H9 (cell line): Measurements from ENCODE around the gene PPM1N. TPM values are rescaled to one million over a fixed set of nuclear protein-coding genes. Genes with fewer than 3 reads are reported as not detected.

Source experiments
- DNase-seq: peaks from one replicate; pipeline ENCODE4 v3.0.0-alpha.2; 2017
- H2AFZ ChIP-seq: one replicate; pipeline ENCODE4 v1.6.1; 2013; ENCODE audit warnings: mild to moderate bottlenecking, low read length, control low read depth, moderate library complexity
- H2AK5ac ChIP-seq: 2 replicates; pipeline ENCODE4 v1.6.1; 2013; ENCODE audit warnings: low read length, control low read depth, mixed read lengths; ENCODE audit not compliant: insufficient read length
- H2BK120ac ChIP-seq: one replicate; pipeline ENCODE4 v1.6.1; 2013; ENCODE audit warnings: low read depth, mild to moderate bottlenecking, low read length, control low read depth, inconsistent platforms; ENCODE audit not compliant: poor library complexity, severe bottlenecking
- H2BK12ac ChIP-seq: 2 replicates; pipeline ENCODE4 v1.6.1; 2013; ENCODE audit warnings: low read length, control low read depth, mixed read lengths, low read depth; ENCODE audit not compliant: insufficient read length
- H2BK15ac ChIP-seq: 2 replicates; pipeline ENCODE4 v1.6.1; 2013; ENCODE audit warnings: low read depth, low read length, control low read depth
- H2BK20ac ChIP-seq: one replicate; pipeline ENCODE4 v1.6.1; 2013; ENCODE audit warnings: low read depth, mild to moderate bottlenecking, low read length, control low read depth, inconsistent platforms; ENCODE audit not compliant: poor library complexity, severe bottlenecking
- H2BK5ac ChIP-seq: 2 replicates; pipeline ENCODE4 v1.6.1; 2013; ENCODE audit warnings: low read length, control low read depth, mixed read lengths; ENCODE audit not compliant: insufficient read length
- H3K14ac ChIP-seq: 2 replicates; pipeline ENCODE4 v1.6.1; 2013; ENCODE audit warnings: low read length, control low read depth; ENCODE audit not compliant: insufficient read depth
- H3K18ac ChIP-seq: 2 replicates; pipeline ENCODE4 v1.6.1; 2013; ENCODE audit warnings: low read depth, mild to moderate bottlenecking, mixed read lengths, low read length, control low read depth; ENCODE audit not compliant: insufficient read length
- H3K23ac ChIP-seq: 2 replicates; pipeline ENCODE4 v1.6.1; 2013; ENCODE audit warnings: low read length, control low read depth, mixed read lengths, low read depth; ENCODE audit not compliant: insufficient read length
- H3K23me2 ChIP-seq: 2 replicates; pipeline ENCODE4 v1.6.1; 2013; ENCODE audit warnings: low read depth, mild to moderate bottlenecking, mixed read lengths, low read length, control low read depth; ENCODE audit not compliant: insufficient read length, poor library complexity, severe bottlenecking
- H3K27ac ChIP-seq: 2 replicates; pipeline ENCODE4 v1.5.1; 2013; ENCODE audit warnings: low read length, control low read depth, mixed read lengths, low read depth; ENCODE audit not compliant: insufficient read length
- H3K27me3 ChIP-seq: 2 replicates; pipeline ENCODE4 v1.6.1; 2013; ENCODE audit warnings: low read length, control low read depth, inconsistent platforms; ENCODE audit not compliant: insufficient read depth
- H3K4ac ChIP-seq: 2 replicates; pipeline ENCODE4 v1.6.1; 2013; ENCODE audit warnings: low read depth, mild to moderate bottlenecking, control low read depth, inconsistent platforms, low read length, moderate library complexity
- H3K4me1 ChIP-seq: 2 replicates; pipeline ENCODE4 v1.6.1; 2013; ENCODE audit warnings: low read length, control low read depth, inconsistent platforms; ENCODE audit not compliant: insufficient read depth
- H3K4me2 ChIP-seq: 2 replicates; pipeline ENCODE4 v1.6.1; 2013; ENCODE audit warnings: low read length, control low read depth, mixed read lengths; ENCODE audit not compliant: insufficient read length, insufficient read depth
- H3K56ac ChIP-seq: 2 replicates; pipeline ENCODE4 v1.6.1; 2013; ENCODE audit warnings: low read depth, mild to moderate bottlenecking, mixed read lengths, low read length, control low read depth; ENCODE audit not compliant: insufficient read length
- H3K79me1 ChIP-seq: 2 replicates; pipeline ENCODE4 v1.6.1; 2013; ENCODE audit warnings: low read depth, mild to moderate bottlenecking, moderate library complexity, low read length, control low read depth, inconsistent platforms; ENCODE audit not compliant: insufficient read depth, poor library complexity, severe bottlenecking
- H3K79me2 ChIP-seq: 2 replicates; pipeline ENCODE4 v1.6.1; 2013; ENCODE audit warnings: low read length, control low read depth, inconsistent platforms; ENCODE audit not compliant: insufficient read depth
- H3K9ac ChIP-seq: 2 replicates; pipeline ENCODE4 v1.6.1; 2013; ENCODE audit warnings: low read length, control low read depth, mixed read lengths; ENCODE audit not compliant: insufficient read length; ENCODE audit errors: extremely low read depth
- H3K9me3 ChIP-seq: one replicate; pipeline ENCODE4 v1.6.1; 2013; ENCODE audit warnings: low read depth, low read length, inconsistent platforms; ENCODE audit not compliant: control insufficient read depth
- H3T11ph ChIP-seq: one replicate; pipeline ENCODE4 v1.6.1; 2013; ENCODE audit warnings: mild to moderate bottlenecking, low read length, control low read depth, inconsistent platforms
- H4K20me1 ChIP-seq: one replicate; pipeline ENCODE4 v1.6.1; 2013; ENCODE audit not compliant: control insufficient read depth, insufficient read length, insufficient read depth
- H4K5ac ChIP-seq: 2 replicates; pipeline ENCODE4 v1.6.1; 2013; ENCODE audit warnings: low read depth, mild to moderate bottlenecking, mixed read lengths, low read length, control low read depth; ENCODE audit not compliant: insufficient read length
- H4K8ac ChIP-seq: replicated peaks from 2 replicates; pipeline ENCODE4 v1.6.1; 2013; ENCODE audit warnings: low read length, control low read depth, mixed read lengths, low read depth; ENCODE audit not compliant: insufficient read length
- H4K91ac ChIP-seq: 2 replicates; pipeline ENCODE4 v1.6.1; 2013; ENCODE audit warnings: low read depth, mild to moderate bottlenecking, moderate library complexity, mixed read lengths, low read length, control low read depth; ENCODE audit not compliant: insufficient read length
- H3K27ac Mint-ChIP-seq, 3 experiments: 2 replicates in 2 of 3; 3 replicates in 1 of 3; pipeline ENCODE4 v1.8.0; 2020 to 2021; ENCODE audit warnings: mixed read lengths in 3 of 3, mild to moderate bottlenecking in 1 of 3, moderate library complexity in 1 of 3
- H3K27me3 Mint-ChIP-seq: 2 replicates; pipeline ENCODE4 v1.8.0; 2021; ENCODE audit warnings: low read depth, mild to moderate bottlenecking, moderate library complexity, mixed read lengths
- H3K36me3 Mint-ChIP-seq, 3 experiments: 2 replicates in 2 of 3; 3 replicates in 1 of 3; pipeline ENCODE4 v1.8.0; 2020 to 2021; ENCODE audit warnings: low read depth in 3 of 3, mixed read lengths in 3 of 3; ENCODE audit not compliant: insufficient read depth in 1 of 3
- H3K4me1 Mint-ChIP-seq, 2 experiments: 2 replicates each; pipeline ENCODE4 v1.8.0; 2020; ENCODE audit warnings: mixed read lengths in 2 of 2
- H3K4me3 Mint-ChIP-seq, 2 experiments: 2 replicates in 1 of 2; 3 replicates in 1 of 2; pipeline ENCODE4 v1.8.0; 2020 to 2021; ENCODE audit warnings: mild to moderate bottlenecking in 2 of 2, mixed read lengths in 2 of 2, moderate library complexity in 1 of 2
- H3K9me3 Mint-ChIP-seq, 2 experiments: 2 replicates in 1 of 2; 3 replicates in 1 of 2; pipeline ENCODE4 v1.8.0; 2020; ENCODE audit warnings: mild to moderate bottlenecking in 2 of 2, mixed read lengths in 2 of 2, moderate library complexity in 1 of 2
- WGBS: extraction: QIAGEN DNeasy Blood & Tissue Kit; methylation state at CpG from one replicate; pipeline ENCODE4 v1.1.7; 2013; ENCODE audit warnings: missing lambda C conversion rate, low lambda C conversion rate, mixed read lengths; ENCODE audit not compliant: insufficient read length; ENCODE audit errors: extremely low coverage; 5-methylcytosine and 5-hydroxymethylcytosine counted together
- total RNA-seq: library from RNA; stranded (reverse); gene quantifications from 2 replicates; pipeline ENCODE4 v1.2.1, GENCODE V29; 2021
- TF ChIP-seq, protein P1 (sequence below): fragments of 200-600 bp; sonication (generic); conservative IDR thresholded peaks from 3 replicates; pipeline ENCODE4 v1.8.0; 2021; ENCODE audit warnings: antibody characterized with exemption, mild to moderate bottlenecking

The PPM1N gene
- total RNA-seq, 1 experiment from 2014 or later, result 7.7 TPM

- no CpG with 5 or more reads among the region's 35 CpGs for WGBS
These were observed 12.8 kb upstream of the PPM1N start for GRCh38 chr19:45485305-45486077.

More at GRCh38 chr19:45485305-45486077, 12.8 kb upstream of the PPM1N start:
- Histone ChIP-seq H3K27ac (no peak overlapping the region), H4K20me1 (no peaks in the 10 kb centered on the region), H3K9me3 (no peaks in the 10 kb centered on the region), H3K79me1 (no peaks in the 10 kb centered on the region), H3K4me1 (no peaks in the 10 kb centered on the region; the same call in 1 of the 2 replicates), H3T11ph (no peak overlapping the region), H3K23me2 (peaks cover 3% of the 10 kb centered on the region), H3K56ac (no peak overlapping the region), H3K4me2 (peak overlapping the region; percentile 60), H2BK120ac (no peak overlapping the region), H2BK5ac (no peak overlapping the region), H3K4ac (no peak overlapping the region; the same call in 1 of the 2 replicates), H2AFZ (no peak overlapping the region), H3K9ac (peak overlapping the region; percentile 20), H2BK20ac (no peak overlapping the region), H4K91ac (no peak overlapping the region), H4K8ac (no peak overlapping the region), H3K18ac (peak overlapping the region; percentile 85), H2AK5ac (no peak overlapping the region), H3K27me3 (no peaks in the 10 kb centered on the region), H3K79me2 (no peaks in the 10 kb centered on the region), H2BK12ac (no peak overlapping the region), H4K5ac (no peak overlapping the region), H2BK15ac (no peak overlapping the region), H3K23ac (no peak overlapping the region), H3K14ac (peak overlapping the region; percentile 84; the same call in 1 of the 2 replicates)
- DNase-seq, result peak; percentile 98
- Mint-ChIP-seq H3K36me3 (peaks cover 0 to 13% (median 4%) of the 10 kb centered on the region in 3 experiments; a peak in 4 of 7 replicates), H3K9me3 (peaks cover 0 to 2% of the 10 kb centered on the region in 2 experiments; a peak in 1 of 5 replicates), H3K27ac (peak overlapping the region; percentile 89 to 97 (median 92)), H3K4me3 (peak overlapping the region; percentile 78 to 91), H3K27me3 (peaks cover 3% of the 10 kb centered on the region; the same call in 1 of the 2 replicates), H3K4me1 (peaks cover 5 to 8% of the 10 kb centered on the region in 2 experiments)
- TF ChIP-seq, protein P1, sequence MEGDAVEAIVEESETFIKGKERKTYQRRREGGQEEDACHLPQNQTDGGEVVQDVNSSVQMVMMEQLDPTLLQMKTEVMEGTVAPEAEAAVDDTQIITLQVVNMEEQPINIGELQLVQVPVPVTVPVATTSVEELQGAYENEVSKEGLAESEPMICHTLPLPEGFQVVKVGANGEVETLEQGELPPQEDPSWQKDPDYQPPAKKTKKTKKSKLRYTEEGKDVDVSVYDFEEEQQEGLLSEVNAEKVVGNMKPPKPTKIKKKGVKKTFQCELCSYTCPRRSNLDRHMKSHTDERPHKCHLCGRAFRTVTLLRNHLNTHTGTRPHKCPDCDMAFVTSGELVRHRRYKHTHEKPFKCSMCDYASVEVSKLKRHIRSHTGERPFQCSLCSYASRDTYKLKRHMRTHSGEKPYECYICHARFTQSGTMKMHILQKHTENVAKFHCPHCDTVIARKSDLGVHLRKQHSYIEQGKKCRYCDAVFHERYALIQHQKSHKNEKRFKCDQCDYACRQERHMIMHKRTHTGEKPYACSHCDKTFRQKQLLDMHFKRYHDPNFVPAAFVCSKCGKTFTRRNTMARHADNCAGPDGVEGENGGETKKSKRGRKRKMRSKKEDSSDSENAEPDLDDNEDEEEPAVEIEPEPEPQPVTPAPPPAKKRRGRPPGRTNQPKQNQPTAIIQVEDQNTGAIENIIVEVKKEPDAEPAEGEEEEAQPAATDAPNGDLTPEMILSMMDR, result peak; percentile 69
